ENCODE measurements around the gene CCDC17. TPM values are rescaled to one million over a fixed set of nuclear protein-coding genes. Genes with fewer than 3 reads are reported as not detected.

Gene CCDC17
- polyA plus RNA-seq, 2 of the 4 experiments (the other 2 are of a cell fraction): 0.26 to 0.50 TPM

DNA sequence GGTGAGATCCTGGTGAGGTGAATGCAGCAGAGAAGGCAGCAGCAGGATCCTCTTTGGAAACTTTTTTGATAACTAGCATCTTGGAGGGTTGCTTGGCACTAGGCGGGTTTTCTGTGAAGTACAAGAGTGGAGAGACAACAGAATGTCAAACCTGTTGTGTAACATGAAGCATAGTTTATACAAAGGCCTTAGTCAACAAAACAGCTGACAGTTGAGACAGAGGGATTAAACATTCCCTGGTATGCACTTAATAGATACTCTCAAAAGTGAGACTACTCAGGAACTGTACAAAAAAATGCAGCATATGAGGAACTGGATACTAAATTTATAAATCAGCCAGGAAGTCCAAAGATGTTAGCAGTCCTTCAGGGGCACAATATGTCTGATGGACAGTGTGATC, 16.4 kb upstream of the CCDC17 start:
- TF ChIP-seq ZFP36 (IDR thresholded peaks at IDR 0.05; ENCODE audit: borderline replicate concordance, partially characterized antibody): no peak
- TF ChIP-seq FOSB (CRISPR knock-in tag; IDR thresholded peaks at IDR 0.05): no peak
- no peak for TF ChIP-seq HEYL (CRISPR knock-in tag; IDR thresholded peaks at IDR 0.05)
- no peak for TF ChIP-seq POLR2A (IDR thresholded peaks at IDR 0.05; ENCODE audit: low read length)
- TF ChIP-seq, protein P1, sequence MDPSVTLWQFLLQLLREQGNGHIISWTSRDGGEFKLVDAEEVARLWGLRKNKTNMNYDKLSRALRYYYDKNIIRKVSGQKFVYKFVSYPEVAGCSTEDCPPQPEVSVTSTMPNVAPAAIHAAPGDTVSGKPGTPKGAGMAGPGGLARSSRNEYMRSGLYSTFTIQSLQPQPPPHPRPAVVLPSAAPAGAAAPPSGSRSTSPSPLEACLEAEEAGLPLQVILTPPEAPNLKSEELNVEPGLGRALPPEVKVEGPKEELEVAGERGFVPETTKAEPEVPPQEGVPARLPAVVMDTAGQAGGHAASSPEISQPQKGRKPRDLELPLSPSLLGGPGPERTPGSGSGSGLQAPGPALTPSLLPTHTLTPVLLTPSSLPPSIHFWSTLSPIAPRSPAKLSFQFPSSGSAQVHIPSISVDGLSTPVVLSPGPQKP (IDR thresholded peaks at IDR 0.05; ENCODE audit: low read depth, low read length): no peak
- TF ChIP-seq, protein P2, sequence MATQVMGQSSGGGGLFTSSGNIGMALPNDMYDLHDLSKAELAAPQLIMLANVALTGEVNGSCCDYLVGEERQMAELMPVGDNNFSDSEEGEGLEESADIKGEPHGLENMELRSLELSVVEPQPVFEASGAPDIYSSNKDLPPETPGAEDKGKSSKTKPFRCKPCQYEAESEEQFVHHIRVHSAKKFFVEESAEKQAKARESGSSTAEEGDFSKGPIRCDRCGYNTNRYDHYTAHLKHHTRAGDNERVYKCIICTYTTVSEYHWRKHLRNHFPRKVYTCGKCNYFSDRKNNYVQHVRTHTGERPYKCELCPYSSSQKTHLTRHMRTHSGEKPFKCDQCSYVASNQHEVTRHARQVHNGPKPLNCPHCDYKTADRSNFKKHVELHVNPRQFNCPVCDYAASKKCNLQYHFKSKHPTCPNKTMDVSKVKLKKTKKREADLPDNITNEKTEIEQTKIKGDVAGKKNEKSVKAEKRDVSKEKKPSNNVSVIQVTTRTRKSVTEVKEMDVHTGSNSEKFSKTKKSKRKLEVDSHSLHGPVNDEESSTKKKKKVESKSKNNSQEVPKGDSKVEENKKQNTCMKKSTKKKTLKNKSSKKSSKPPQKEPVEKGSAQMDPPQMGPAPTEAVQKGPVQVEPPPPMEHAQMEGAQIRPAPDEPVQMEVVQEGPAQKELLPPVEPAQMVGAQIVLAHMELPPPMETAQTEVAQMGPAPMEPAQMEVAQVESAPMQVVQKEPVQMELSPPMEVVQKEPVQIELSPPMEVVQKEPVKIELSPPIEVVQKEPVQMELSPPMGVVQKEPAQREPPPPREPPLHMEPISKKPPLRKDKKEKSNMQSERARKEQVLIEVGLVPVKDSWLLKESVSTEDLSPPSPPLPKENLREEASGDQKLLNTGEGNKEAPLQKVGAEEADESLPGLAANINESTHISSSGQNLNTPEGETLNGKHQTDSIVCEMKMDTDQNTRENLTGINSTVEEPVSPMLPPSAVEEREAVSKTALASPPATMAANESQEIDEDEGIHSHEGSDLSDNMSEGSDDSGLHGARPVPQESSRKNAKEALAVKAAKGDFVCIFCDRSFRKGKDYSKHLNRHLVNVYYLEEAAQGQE (IDR thresholded peaks at IDR 0.05): no peak
- Histone ChIP-seq H3K9me3 (no peaks in the 10 kb centered on the region), H3K27ac (no peak overlapping the region), H3K4me2 (no peak overlapping the region), H3K4me1 (peaks cover 7% of the 10 kb centered on the region; the same call in 1 of the 3 replicates), H3K4me3 (no peak overlapping the region)
- POLR2A ChIA-PET: no interaction called here
- FAIRE-seq (no peak), DNase-seq (ENCODE audit: low read depth in 1 of 2, low spot score in 1 of 2) (no peak), ATAC-seq (no peak)
- 100% methylated on average over 1 of the region's 1 CpG for WGBS (ENCODE audit: missing lambda C conversion rate)
- CTCF ChIA-PET: interaction anchor here (0.6 to 0.7 kb wide), 2 partner anchors 30 to 581 kb away, joined by 3 read pairs; no protein-coding TSS in a partner anchor

DNA sequence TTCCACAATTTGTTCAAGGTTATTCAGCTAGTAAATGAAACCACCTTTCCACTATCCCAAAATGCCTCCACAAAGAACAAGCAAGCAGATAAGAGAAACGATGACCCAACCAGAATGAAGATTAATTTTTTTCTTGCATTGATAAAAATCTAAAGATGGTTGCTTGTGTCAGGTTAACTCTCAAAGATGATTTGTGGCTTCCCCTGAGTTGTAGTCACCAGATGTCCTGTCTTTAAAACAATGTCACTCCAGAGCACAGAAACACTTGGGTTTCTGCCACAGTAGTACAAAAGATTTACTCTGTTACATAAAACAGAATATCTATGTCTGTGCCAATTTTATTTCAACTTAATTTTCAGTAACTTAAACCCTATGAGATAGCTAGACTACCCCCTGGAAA, 11.4 kb upstream of the CCDC17 start:
- no peak overlapping the region for H3K27ac ChIP-seq
- no peak overlapping the region for H3K4me2 ChIP-seq
- no peak overlapping the region for H3K4me3 ChIP-seq
- ChIA-PET POLR2A (no interaction called here), CTCF (interaction anchor here (1.3 kb wide), 1 partner anchor 9 kb away, joined by 4 read pairs; no protein-coding TSS in a partner anchor)
- ATAC-seq: no peak
- H3K4me1 ChIP-seq: no peaks in the 10 kb centered on the region
- TF ChIP-seq BHLHE40 (IDR thresholded peaks at IDR 0.05; ENCODE audit: low read depth, low read length) (no peak), EHMT2 (IDR thresholded peaks at IDR 0.05; ENCODE audit: low read depth) (no peak), SMC3 (IDR thresholded peaks at IDR 0.05) (no peak), ESRRA (IDR thresholded peaks at IDR 0.05; ENCODE audit: borderline replicate concordance, low read length) (no peak), EP300 (IDR thresholded peaks at IDR 0.05) (no peak), HOXB5 (CRISPR knock-in tag; IDR thresholded peaks at IDR 0.05) (no peak), HOXB13 (CRISPR knock-in tag; IDR thresholded peaks at IDR 0.05; ENCODE audit: low read depth) (no peak), CBX2 (IDR thresholded peaks at IDR 0.05; ENCODE audit: borderline replicate concordance, low read depth) (no peak), KDM5A (IDR thresholded peaks at IDR 0.05) (no peak), POLR2AphosphoS2 (conservative IDR thresholded peaks at IDR 0.05; ENCODE audit: low read length) (no peak)
- TF ChIP-seq, protein P3, sequence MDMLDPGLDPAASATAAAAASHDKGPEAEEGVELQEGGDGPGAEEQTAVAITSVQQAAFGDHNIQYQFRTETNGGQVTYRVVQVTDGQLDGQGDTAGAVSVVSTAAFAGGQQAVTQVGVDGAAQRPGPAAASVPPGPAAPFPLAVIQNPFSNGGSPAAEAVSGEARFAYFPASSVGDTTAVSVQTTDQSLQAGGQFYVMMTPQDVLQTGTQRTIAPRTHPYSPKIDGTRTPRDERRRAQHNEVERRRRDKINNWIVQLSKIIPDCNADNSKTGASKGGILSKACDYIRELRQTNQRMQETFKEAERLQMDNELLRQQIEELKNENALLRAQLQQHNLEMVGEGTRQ (IDR thresholded peaks at IDR 0.05): no peak
- H3K9me3 ChIP-seq: no peaks in the 10 kb centered on the region
- DNase-seq (ENCODE audit: low read depth in 1 of 2, low spot score in 1 of 2): no peak
- FAIRE-seq: no peak
- WGBS (ENCODE audit: missing lambda C conversion rate): 82% methylated on average over 1 of the region's 1 CpG

DNA sequence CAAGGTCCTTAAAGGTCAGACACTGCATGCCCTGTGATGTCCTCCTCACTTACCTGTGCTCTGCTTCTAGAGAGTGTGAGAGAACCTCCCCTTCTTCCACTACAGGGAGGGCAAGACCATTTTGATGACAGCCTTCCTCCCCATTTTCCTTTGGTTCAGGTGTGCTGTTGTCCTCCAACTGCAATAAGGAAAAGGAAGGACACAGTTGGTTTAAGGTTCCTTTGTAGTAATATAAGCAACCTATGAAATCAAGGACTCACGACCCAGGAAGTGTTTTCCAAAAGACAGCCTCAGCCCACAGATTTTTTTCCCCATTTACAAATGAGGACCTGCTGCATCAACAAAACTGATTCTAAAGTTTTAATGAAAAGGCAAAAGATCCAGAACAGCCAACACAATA, 6.6 kb upstream of the CCDC17 start:
- no peak overlapping the region for H3K27ac ChIP-seq
- H3K4me2 ChIP-seq: no peak overlapping the region
- POLR2A ChIA-PET: no interaction called here
- no peak overlapping the region for H3K4me3 ChIP-seq
- ATAC-seq (no peak), DNase-seq (ENCODE audit: low read depth in 1 of 2, low spot score in 1 of 2) (no peak), FAIRE-seq (no peak)
- 95% methylated on average over 1 of the region's 1 CpG for WGBS (ENCODE audit: missing lambda C conversion rate)
- no peaks in the 10 kb centered on the region for H3K9me3 ChIP-seq
- no peaks in the 10 kb centered on the region for H3K4me1 ChIP-seq
- CTCF ChIA-PET: no interaction called here
- TF ChIP-seq RAD21 (conservative IDR thresholded peaks at IDR 0.05 in 1 of 2, IDR thresholded peaks at IDR 0.05 in 1 of 2) (no peak), JUNB (IDR thresholded peaks at IDR 0.05) (no peak), ZC3H11A (IDR thresholded peaks at IDR 0.05) (no peak), MAZ (IDR thresholded peaks at IDR 0.05; ENCODE audit: borderline replicate concordance, low read depth, low read length) (no peak), NPAS2 (CRISPR knock-in tag; IDR thresholded peaks at IDR 0.05; ENCODE audit: borderline replicate concordance) (no peak), POLR2AphosphoS2 (conservative IDR thresholded peaks at IDR 0.05; ENCODE audit: low read length) (no peak), CEBPB (IDR thresholded peaks at IDR 0.05) (no peak), NR3C1 (IDR thresholded peaks at IDR 0.05) (no peak), JUN (IDR thresholded peaks at IDR 0.05) (no peak), TFCP2L1 (CRISPR knock-in tag; IDR thresholded peaks at IDR 0.05) (no peak), FOSB (CRISPR knock-in tag; IDR thresholded peaks at IDR 0.05) (no peak), CHD4 (IDR thresholded peaks at IDR 0.05; ENCODE audit: borderline replicate concordance) (no peak)
- TF ChIP-seq, protein P3 (IDR thresholded peaks at IDR 0.05): no peak
- TF ChIP-seq, protein P4, sequence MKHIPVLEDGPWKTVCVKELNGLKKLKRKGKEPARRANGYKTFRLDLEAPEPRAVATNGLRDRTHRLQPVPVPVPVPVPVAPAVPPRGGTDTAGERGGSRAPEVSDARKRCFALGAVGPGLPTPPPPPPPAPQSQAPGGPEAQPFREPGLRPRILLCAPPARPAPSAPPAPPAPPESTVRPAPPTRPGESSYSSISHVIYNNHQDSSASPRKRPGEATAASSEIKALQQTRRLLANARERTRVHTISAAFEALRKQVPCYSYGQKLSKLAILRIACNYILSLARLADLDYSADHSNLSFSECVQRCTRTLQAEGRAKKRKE (CRISPR knock-in tag; IDR thresholded peaks at IDR 0.05; ENCODE audit: low read depth): no peak
- TF ChIP-seq, protein P5, sequence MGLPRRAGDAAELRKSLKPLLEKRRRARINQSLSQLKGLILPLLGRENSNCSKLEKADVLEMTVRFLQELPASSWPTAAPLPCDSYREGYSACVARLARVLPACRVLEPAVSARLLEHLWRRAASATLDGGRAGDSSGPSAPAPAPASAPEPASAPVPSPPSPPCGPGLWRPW (IDR thresholded peaks at IDR 0.05): no peak

All from A549 (cell line).